ENCODE results near the gene PDCL2.

- TF ChIP-seq CTCF (IDR thresholded peaks at IDR 0.05) (no peak), POLR2A (IDR thresholded peaks at IDR 0.05) (no peak)
These were observed 19.5 kb upstream of the PDCL2 start for GRCh38 chr4:55611358-55612059.
